Esophagus squamous epithelium (tissue), 4 donors: ENCODE data around the gene LARP4B.

ENCODE experiments used
- POLR2A ChIP-seq, 4 donors: fragments of 450-650 bp; IDR thresholded peaks; one replicate each; pipeline ENCODE4 v1.6.1; 2017; ENCODE audit warnings: antibody characterized with exemption in 4 of 4, mild to moderate bottlenecking in 4 of 4, moderate library complexity in 3 of 4
- TF ChIP-seq, protein P1 (sequence below), 6 experiments: fragments of 450-650 bp in 4 of 6; fragments of 200-600 bp in 2 of 6; sonication (generic) in 2 of 6; IDR thresholded peaks; one replicate each; pipeline ENCODE4 v1.5.1; 2016 to 2019; ENCODE audit warnings: antibody characterized with exemption in 6 of 6, mild to moderate bottlenecking in 4 of 6, moderate library complexity in 4 of 6

DNA sequence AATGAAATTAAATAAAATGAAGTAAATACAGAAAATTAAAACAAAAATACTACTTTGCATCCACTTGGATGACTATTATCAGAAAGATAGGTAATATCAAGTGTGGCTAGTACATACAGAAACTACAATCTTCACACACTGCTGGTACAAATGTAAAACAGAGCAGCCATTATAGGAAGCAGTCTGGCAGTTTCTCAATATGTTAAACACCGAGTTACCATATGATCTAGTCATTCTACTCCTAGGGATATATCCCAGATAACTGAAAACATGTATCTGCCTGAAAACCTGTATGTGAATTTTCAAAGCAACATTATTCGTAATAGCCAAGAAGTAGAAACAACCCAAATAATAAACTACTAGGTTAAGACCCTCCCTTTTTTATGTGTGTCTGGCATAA is 33.4 kb downstream of the LARP4B start:
- TF ChIP-seq, protein P1, sequence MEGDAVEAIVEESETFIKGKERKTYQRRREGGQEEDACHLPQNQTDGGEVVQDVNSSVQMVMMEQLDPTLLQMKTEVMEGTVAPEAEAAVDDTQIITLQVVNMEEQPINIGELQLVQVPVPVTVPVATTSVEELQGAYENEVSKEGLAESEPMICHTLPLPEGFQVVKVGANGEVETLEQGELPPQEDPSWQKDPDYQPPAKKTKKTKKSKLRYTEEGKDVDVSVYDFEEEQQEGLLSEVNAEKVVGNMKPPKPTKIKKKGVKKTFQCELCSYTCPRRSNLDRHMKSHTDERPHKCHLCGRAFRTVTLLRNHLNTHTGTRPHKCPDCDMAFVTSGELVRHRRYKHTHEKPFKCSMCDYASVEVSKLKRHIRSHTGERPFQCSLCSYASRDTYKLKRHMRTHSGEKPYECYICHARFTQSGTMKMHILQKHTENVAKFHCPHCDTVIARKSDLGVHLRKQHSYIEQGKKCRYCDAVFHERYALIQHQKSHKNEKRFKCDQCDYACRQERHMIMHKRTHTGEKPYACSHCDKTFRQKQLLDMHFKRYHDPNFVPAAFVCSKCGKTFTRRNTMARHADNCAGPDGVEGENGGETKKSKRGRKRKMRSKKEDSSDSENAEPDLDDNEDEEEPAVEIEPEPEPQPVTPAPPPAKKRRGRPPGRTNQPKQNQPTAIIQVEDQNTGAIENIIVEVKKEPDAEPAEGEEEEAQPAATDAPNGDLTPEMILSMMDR (IDR thresholded peaks at IDR 0.05): no peak
- no peak for TF ChIP-seq POLR2A (IDR thresholded peaks at IDR 0.05)
